ENCODE results near the gene RNF217.

Gene RNF217

GRCh38 chr6:124958149-124958548, 4.1 kb upstream of the RNF217 start:
- TF ChIP-seq CTCF (conservative IDR thresholded peaks at IDR 0.05; ENCODE audit: low read depth, low read length): no peak
- no peak overlapping the region for H3K9ac ChIP-seq
- no peaks in the 10 kb centered on the region for H3K27me3 ChIP-seq (ENCODE audit: insufficient read depth, low read depth)
- no peak overlapping the region for H3K4me3 ChIP-seq (IDR thresholded peaks at IDR 0.05; ENCODE audit: insufficient read depth, low read depth, low read length)
- no peak overlapping the region for H3K27ac ChIP-seq
- H3K36me3 ChIP-seq (ENCODE audit: insufficient read depth): no peaks in the 10 kb centered on the region
- no peak overlapping the region for H2AFZ ChIP-seq (ENCODE audit: low read depth)
- no peaks in the 10 kb centered on the region for H4K20me1 ChIP-seq (ENCODE audit: insufficient read depth)
- H3K4me2 ChIP-seq: no peak overlapping the region
- H3K4me1 ChIP-seq (ENCODE audit: low read depth, poor library complexity, severe bottlenecking): peaks cover 4% of the 10 kb centered on the region
- no peaks in the 10 kb centered on the region for H3K79me2 ChIP-seq (ENCODE audit: insufficient read depth, low read depth)

GRCh38 chr6:124958759-124959354, 3.4 kb upstream of the RNF217 start:
- Histone ChIP-seq H3K27me3 (ENCODE audit: insufficient read depth, low read depth) (no peaks in the 10 kb centered on the region), H3K4me3 (IDR thresholded peaks at IDR 0.05; ENCODE audit: insufficient read depth, low read depth, low read length) (no peak overlapping the region), H3K4me2 (no peak overlapping the region), H3K4me1 (ENCODE audit: low read depth, poor library complexity, severe bottlenecking) (peaks cover 4% of the 10 kb centered on the region), H3K79me2 (ENCODE audit: insufficient read depth, low read depth) (no peaks in the 10 kb centered on the region), H4K20me1 (ENCODE audit: insufficient read depth) (no peaks in the 10 kb centered on the region), H3K27ac (no peak overlapping the region), H3K9ac (no peak overlapping the region), H2AFZ (ENCODE audit: low read depth) (no peak overlapping the region), H3K36me3 (ENCODE audit: insufficient read depth) (no peaks in the 10 kb centered on the region)
- no peak for TF ChIP-seq CTCF (conservative IDR thresholded peaks at IDR 0.05; ENCODE audit: low read depth, low read length)

- no peaks in the 10 kb centered on the region for H3K79me2 ChIP-seq (ENCODE audit: insufficient read depth, low read depth)
- peaks cover 18% of the 10 kb centered on the region for H3K4me1 ChIP-seq (ENCODE audit: low read depth, poor library complexity, severe bottlenecking)
- peak overlapping the region; percentile 60; the same call in 1 of the 2 replicates for H3K4me2 ChIP-seq
- H2AFZ ChIP-seq (ENCODE audit: low read depth): peak overlapping the region; percentile 81; the same call in 1 of the 2 replicates
- no peak overlapping the region for H3K4me3 ChIP-seq (IDR thresholded peaks at IDR 0.05; ENCODE audit: insufficient read depth, low read depth, low read length)
- no peak overlapping the region for H3K27ac ChIP-seq
- no peak for TF ChIP-seq CTCF (conservative IDR thresholded peaks at IDR 0.05; ENCODE audit: low read depth, low read length)
- no peaks in the 10 kb centered on the region for H3K36me3 ChIP-seq (ENCODE audit: insufficient read depth)
- no peaks in the 10 kb centered on the region for H3K27me3 ChIP-seq (ENCODE audit: insufficient read depth, low read depth)
- H4K20me1 ChIP-seq (ENCODE audit: insufficient read depth): no peaks in the 10 kb centered on the region
- peak overlapping the region; percentile 56; the same call in 1 of the 2 replicates for H3K9ac ChIP-seq
These were observed 1.3 kb upstream of the RNF217 start for GRCh38 chr6:124960757-124961463.

DNA sequence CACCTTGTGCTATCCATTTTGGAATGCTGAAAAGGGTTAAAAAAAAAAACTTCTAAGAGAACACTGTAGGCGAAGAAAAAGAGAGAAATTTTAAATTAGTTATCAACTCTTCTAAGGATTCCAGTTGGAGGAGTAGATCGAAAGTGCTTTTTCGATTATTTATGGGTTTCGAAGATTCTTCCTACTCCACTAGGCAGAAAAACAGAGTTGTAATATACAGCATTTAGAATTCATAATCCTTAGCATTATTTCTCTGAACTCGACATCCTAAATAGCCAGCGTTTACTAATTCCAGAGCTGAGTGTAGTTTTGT, 817 bp upstream of the RNF217 start:
- Histone ChIP-seq H3K27ac (no peak overlapping the region), H3K9ac (peak overlapping the region; percentile 56; the same call in 1 of the 2 replicates), H3K79me2 (ENCODE audit: insufficient read depth, low read depth) (no peaks in the 10 kb centered on the region), H3K4me3 (IDR thresholded peaks at IDR 0.05; ENCODE audit: insufficient read depth, low read depth, low read length) (no peak overlapping the region), H3K4me2 (peak overlapping the region; percentile 60; the same call in 1 of the 2 replicates), H4K20me1 (ENCODE audit: insufficient read depth) (no peaks in the 10 kb centered on the region), H3K4me1 (ENCODE audit: low read depth, poor library complexity, severe bottlenecking) (peaks cover 23% of the 10 kb centered on the region), H3K27me3 (ENCODE audit: insufficient read depth, low read depth) (no peaks in the 10 kb centered on the region), H2AFZ (ENCODE audit: low read depth) (peak overlapping the region; percentile 81), H3K36me3 (ENCODE audit: insufficient read depth) (no peaks in the 10 kb centered on the region)
- TF ChIP-seq CTCF (conservative IDR thresholded peaks at IDR 0.05; ENCODE audit: low read depth, low read length): no peak

Data from KMS-11 (cell line).